ENCODE measurements around the gene LCE1E. TPM values are rescaled to one million over a fixed set of nuclear protein-coding genes. Genes with fewer than 3 reads are reported as not detected.

Gene LCE1E
- total RNA-seq, 1 donor from 2014 or later: not detected

- ATAC-seq: no peak
- intact Hi-C loops (cut with DNase I): no loop called here
- DNase-seq (ENCODE audit: missing footprints): no peak
These were observed 11.2 kb upstream of the LCE1E start, which contains the start of gene LCE1F for GRCh38 chr1:152774875-152775274. Gene LCE1F, plus strand, starts transcription at chr1:152775140. Its CDS starts 1,232 bp downstream, at chr1:152776372.

GRCh38 chr1:152776361-152776760 is 9.7 kb upstream of the LCE1E start:
- DNase-seq (ENCODE audit: missing footprints) (no peak), ATAC-seq (no peak)
- intact Hi-C loops (cut with DNase I): no loop called here

DNA sequence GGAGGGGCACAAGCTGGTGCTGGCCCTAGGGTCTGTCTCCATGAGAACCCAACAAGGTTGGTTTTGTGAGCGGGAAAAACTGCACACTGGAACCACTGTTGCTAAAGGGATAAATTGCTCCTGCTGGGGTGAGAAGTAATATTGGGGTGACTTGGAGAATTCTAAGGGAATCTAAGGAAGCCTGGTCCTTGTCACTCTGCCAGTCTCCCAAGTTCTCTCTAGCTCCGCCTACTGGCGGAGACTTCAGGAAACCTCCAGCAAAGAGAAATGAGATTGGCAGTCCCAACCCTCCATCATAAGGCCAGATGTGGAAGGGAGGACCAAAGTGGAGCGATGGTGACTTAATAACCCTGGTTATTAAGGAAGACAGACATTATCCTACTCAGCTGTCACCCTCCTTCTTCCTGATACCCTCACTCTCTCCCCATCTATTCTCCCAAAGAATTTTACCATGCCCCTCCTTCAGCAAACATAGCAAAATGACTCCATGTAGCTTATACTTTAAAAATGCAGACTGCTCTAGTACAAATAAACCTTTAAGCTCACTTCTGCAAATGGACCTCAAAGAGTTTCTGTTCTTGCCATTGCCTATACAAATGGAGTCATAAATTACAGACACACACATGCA is 8.4 kb upstream of the LCE1E start:
- intact Hi-C loops (cut with DNase I): no loop called here
- DNase-seq (ENCODE audit: missing footprints) (no peak), ATAC-seq (no peak)

- intact Hi-C loops (cut with DNase I): no loop called here
- no peak for ATAC-seq
These were observed 3.0 kb upstream of the LCE1E start for GRCh38 chr1:152783095-152783494.

GRCh38 chr1:152795686-152796085 is 9.6 kb downstream of the LCE1E start:
- DNase-seq (ENCODE audit: missing footprints) (no peak), ATAC-seq (no peak)
- intact Hi-C loops (cut with DNase I): no loop called here

More at GRCh38 chr1:152783095-152783494, 3.0 kb upstream of the LCE1E start:
- no peak for DNase-seq (ENCODE audit: missing footprints)

DNA sequence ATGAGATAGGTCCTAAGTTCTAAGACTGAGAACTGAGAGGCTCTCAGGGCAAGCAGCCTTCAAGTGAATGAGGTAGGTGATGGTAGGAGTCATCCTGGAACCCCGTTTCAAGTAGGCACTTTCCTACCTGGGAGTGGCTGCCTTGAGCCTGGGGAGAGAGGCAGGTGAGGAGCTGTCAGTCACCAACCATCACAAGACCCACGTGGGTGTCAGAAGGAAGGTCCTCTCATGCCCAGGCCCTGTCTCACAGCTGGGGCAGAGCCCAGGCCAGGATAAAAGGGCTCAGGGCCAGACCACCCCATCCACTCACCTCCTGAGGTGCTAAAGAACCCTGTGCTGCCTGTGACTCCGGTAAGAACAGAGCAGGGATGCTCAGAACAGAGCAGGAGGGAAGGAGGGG is 10.4 kb downstream of the LCE1E start, which contains the start of gene LCE1D:
LCE1D (plus strand) TSS at position 301 of the 400 bp plus-strand sequence. CDS start 1,074 bp downstream, outside the sequence.
- ATAC-seq (no peak), DNase-seq (ENCODE audit: missing footprints) (no peak)
- intact Hi-C loops (cut with DNase I): no loop called here

DNA sequence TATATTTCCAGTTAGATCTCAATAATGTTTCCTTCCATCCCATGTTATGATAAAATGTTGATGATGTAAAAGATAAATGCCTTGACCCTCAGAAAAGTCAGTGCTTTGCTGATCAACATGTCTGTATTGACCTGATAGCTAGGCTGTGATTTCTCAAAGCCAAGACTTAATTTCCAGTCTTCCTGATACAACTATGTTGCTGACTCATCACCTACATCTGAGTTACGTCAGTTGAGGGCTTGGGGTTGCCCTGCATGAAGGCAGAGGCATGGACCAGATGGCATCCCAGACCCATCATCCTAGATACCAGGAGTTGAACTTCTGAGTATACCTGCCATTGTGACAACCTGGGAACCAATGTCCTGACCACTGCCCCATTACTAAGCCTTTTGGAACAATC is 15.3 kb downstream of the LCE1E start:
- ATAC-seq: no peak
- intact Hi-C loops (cut with DNase I): no loop called here
- no peak for DNase-seq (ENCODE audit: missing footprints)

DNA sequence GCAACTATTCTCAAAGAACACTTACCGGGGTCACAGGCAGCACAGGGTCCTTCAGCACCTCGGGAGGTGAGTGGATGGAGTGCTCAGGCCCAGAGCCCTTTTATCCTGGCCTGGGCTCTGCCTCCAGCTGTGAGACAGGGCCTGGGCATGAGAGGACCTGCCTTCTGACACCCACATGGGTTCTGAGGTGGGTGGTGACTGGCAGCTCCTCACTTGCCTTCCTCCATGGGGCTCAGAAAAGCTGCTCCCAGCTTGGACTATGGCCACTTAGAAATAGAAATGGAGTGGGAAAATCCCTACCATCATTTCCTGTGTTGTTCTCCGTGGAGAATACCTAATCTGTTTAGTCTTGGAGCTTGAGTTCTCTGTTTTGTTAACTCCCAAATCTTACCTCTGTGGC is 20.5 kb downstream of the LCE1E start, which contains the start of gene LCE1C:
LCE1C (minus strand) TSS at position 76 of the 400 bp plus-strand sequence. CDS start 1,173 bp downstream, outside the sequence.
- ATAC-seq (no peak), DNase-seq (ENCODE audit: missing footprints) (no peak)
- intact Hi-C loops (cut with DNase I): no loop called here

- ATAC-seq: no peak
- intact Hi-C loops (cut with DNase I): no loop called here
- DNase-seq (ENCODE audit: missing footprints): no peak
These were observed 25.0 kb downstream of the LCE1E start for GRCh38 chr1:152811050-152811449.

- ATAC-seq (no peak), DNase-seq (ENCODE audit: missing footprints) (no peak)
- intact Hi-C loops (cut with DNase I): no loop called here
These were observed 25.6 kb downstream of the LCE1E start, which contains the start of gene LCE1B for GRCh38 chr1:152811671-152812070. Gene LCE1B, plus strand, starts transcription at chr1:152811971. Its CDS starts 476 bp downstream, at chr1:152812447.

GRCh38 chr1:152817309-152817708 is 31.3 kb downstream of the LCE1E start:
- DNase-seq (ENCODE audit: missing footprints): no peak
- ATAC-seq: no peak
- intact Hi-C loops (cut with DNase I): no loop called here

DNA sequence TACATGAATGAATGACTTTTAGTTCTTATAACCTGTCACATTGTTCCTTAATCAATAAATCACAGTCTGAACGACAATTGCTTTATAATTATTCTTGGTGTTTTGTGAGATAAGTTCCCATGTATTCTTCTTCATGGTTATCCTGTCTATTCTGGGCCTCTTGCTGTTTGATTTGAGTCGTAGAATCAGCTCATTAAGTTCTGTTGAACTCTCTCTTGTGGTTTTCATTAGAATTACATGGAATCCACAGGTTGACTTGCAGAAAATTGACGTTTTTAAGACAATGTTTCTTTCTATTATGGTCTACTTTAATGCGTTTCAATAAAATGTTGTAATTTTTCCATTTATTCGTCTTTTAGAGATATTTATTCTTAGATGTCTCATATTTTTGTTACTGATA is 37.2 kb downstream of the LCE1E start:
- intact Hi-C loops (cut with DNase I): no loop called here
- ATAC-seq (no peak), DNase-seq (ENCODE audit: missing footprints) (no peak)

- intact Hi-C loops (cut with DNase I): no loop called here
- DNase-seq (ENCODE audit: missing footprints) (no peak), ATAC-seq (no peak)
These were observed 38.9 kb downstream of the LCE1E start for GRCh38 chr1:152824964-152825363.

DNA sequence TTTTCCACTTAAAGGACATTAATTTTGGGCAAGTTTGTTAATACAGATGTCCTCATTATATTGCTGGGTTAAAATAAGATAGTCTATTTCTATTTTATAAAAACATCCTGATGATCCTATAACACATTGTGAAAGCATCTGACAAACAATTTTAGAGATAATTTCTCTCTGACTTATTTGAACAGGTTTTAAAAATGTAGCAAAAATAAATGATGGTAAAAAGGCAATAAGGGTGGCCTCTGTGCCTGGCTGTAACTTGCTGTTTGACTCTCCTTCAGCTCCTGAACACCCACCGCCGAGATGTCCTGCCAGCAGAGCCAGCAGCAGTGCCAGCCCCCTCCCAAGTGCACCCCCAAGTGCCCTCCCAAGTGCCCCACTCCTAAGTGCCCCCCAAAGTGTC is 41.1 kb downstream of the LCE1E start, which contains the start of gene LCE1A:
LCE1A (plus strand) TSS at position 301 of the 400 bp plus-strand sequence; CDS start at position 301, 0 bp downstream.
- DNase-seq (ENCODE audit: missing footprints) (no peak), ATAC-seq (no peak)
- intact Hi-C loops (cut with DNase I): no loop called here

DNA sequence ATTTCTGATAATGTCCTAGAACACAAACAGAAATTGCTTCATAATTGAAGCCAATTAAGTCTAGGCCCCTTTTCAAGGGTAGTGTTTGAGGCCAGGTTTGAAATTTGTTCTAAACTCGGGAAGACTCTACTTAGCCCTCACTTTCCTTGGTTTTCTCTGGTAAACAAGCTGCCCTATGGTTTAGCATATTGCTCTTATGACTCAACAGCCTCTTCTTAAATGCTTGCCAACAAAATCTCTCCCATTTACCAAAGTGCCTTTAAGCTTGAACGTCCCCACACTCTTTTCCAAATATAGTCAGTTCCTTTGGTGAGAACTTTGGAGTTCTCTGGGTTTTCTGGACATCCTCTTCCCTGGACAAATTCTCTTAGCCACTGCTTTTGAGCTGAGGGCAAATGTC is 50.8 kb downstream of the LCE1E start:
- ATAC-seq (no peak), DNase-seq (ENCODE audit: missing footprints) (no peak)
- intact Hi-C loops (cut with DNase I): no loop called here

Other genes with a start within 250 kb of the LCE1E start
- not detected for gene LCE3E, start 219.5 kb upstream of the LCE1E start, total RNA-seq
- not detected for gene LCE3D, start 205.7 kb upstream of the LCE1E start, total RNA-seq
- gene LCE3C, start 186.0 kb upstream of the LCE1E start, total RNA-seq: not detected
- gene LCE3B, start 172.4 kb upstream of the LCE1E start, total RNA-seq: not detected
- not detected for gene LCE3A, start 163.2 kb upstream of the LCE1E start, total RNA-seq
- not detected for gene LCE2D, start 122.9 kb upstream of the LCE1E start, total RNA-seq
- gene LCE2C, start 111.0 kb upstream of the LCE1E start, total RNA-seq: not detected
- gene LCE2B, start 100.1 kb upstream of the LCE1E start, total RNA-seq: not detected
- not detected for gene LCE2A, start 87.9 kb upstream of the LCE1E start, total RNA-seq
- gene LCE4A, start 78.1 kb upstream of the LCE1E start, total RNA-seq: not detected
- not detected for gene KPRP, start 28.2 kb upstream of the LCE1E start, total RNA-seq
- not detected for gene LCE1F, start 11.1 kb upstream of the LCE1E start, total RNA-seq
- gene LCE1D, start 10.5 kb downstream of the LCE1E start, total RNA-seq: not detected
- gene LCE1C, start 20.4 kb downstream of the LCE1E start, total RNA-seq: not detected
- not detected for gene LCE1B, start 25.7 kb downstream of the LCE1E start, total RNA-seq
- not detected for gene LCE1A, start 41.2 kb downstream of the LCE1E start, total RNA-seq
- gene LCE6A, start 56.6 kb downstream of the LCE1E start, total RNA-seq: not detected
- not detected for gene LCE7A, start 73.7 kb downstream of the LCE1E start, total RNA-seq
- gene SMCP, start 92.1 kb downstream of the LCE1E start, total RNA-seq: not detected
- gene IVL, start 122.3 kb downstream of the LCE1E start, total RNA-seq: not detected
- not detected for gene SPRR5, start 160.9 kb downstream of the LCE1E start, total RNA-seq
- not detected for gene SPRR4, start 184.4 kb downstream of the LCE1E start, total RNA-seq
- not detected for gene SPRR1A, start 197.8 kb downstream of the LCE1E start, total RNA-seq
- not detected for gene SPRR3, start 215.5 kb downstream of the LCE1E start, total RNA-seq
- not detected for gene SPRR1B, start 244.9 kb downstream of the LCE1E start, total RNA-seq